ENCODE data around the gene TOE1. TPM values are rescaled to one million over a fixed set of nuclear protein-coding genes. Genes with fewer than 3 reads are reported as not detected.
A peak's percentile ranks its signal among the peaks of the same experiment; 100 is the strongest.

The TOE1 gene
- total and polyA plus RNA-seq, 9 of the 15 experiments (the other 6 are each of a cell fraction or from before 2014, with no cell fraction given) = 32.1 to 85.7 (median 38.0) TPM

GRCh38 chr1:45353685-45354084 lies 13.7 kb downstream of the TOE1 start:
- Histone ChIP-seq H2AFZ (ENCODE audit: low read depth, low read length) (peak overlapping the region; percentile 73; the same call in 1 of the 2 replicates), H3K79me2 (ENCODE audit: control insufficient read depth, insufficient read depth, low read length) (no peaks in the 10 kb centered on the region), H3K36me3 (ENCODE audit: control insufficient read depth, insufficient read depth, low read length) (no peaks in the 10 kb centered on the region), H3K9ac (ENCODE audit: insufficient read depth in 1 of 2, low read depth in 2 of 2, low read length in 2 of 2) (no peak overlapping the region), H3K4me3 (no peak overlapping the region), H3K9me3 (replicated peaks; ENCODE audit: control insufficient read depth, insufficient read depth, low read depth, low read length) (no peaks in the 10 kb centered on the region), H3K27ac (ENCODE audit: extremely low read depth, low read depth, low read length) (no peak overlapping the region), H4K20me1 (replicated peaks; ENCODE audit: control insufficient read depth, insufficient read depth, low read length) (no peaks in the 10 kb centered on the region), H3K4me2 (ENCODE audit: insufficient read depth, low read length) (no peak overlapping the region), H3K4me1 (replicated peaks in 1 of 2; ENCODE audit: control insufficient read depth in 2 of 2, insufficient read depth in 2 of 2, low read length in 2 of 2) (peaks cover 4 to 5% of the 10 kb centered on the region in 2 experiments; a peak in 3 of 5 replicates), H3K9me1 (ENCODE audit: control insufficient read depth, insufficient read depth, low read length) (no peaks in the 10 kb centered on the region), H3K27me3 (ENCODE audit: control insufficient read depth in 2 of 2, insufficient read depth in 2 of 2, low read length in 2 of 2) (no peaks in the 10 kb centered on the region)
- intact Hi-C loops (cut with micrococcal nuclease) = no loop called here
- no peak for FAIRE-seq
- no peak for ATAC-seq
- no peak for DNase-seq (ENCODE audit: extremely low read depth in 1 of 4, low spot score in 3 of 4)
- ChIA-PET POLR2A (interaction anchor here (1.3 to 15.6 kb wide), 3 partner anchors 9 to 168 kb away, joined by 6 to 226 read pairs (median 7); partner anchors contain the start of genes MUTYH, PRDX1, TESK2 and TOE1), CTCF (ENCODE audit: low intra/inter-chr PET ratio) (no interaction called here)
- BruUV-seq (replicated peaks) = no TSS peak
- 63% methylated on average over 2 of the region's 2 CpGs for WGBS (ENCODE audit: insufficient coverage, low coverage, missing lambda C conversion rate)
- TF ChIP-seq ZBTB2 (IDR thresholded peaks at IDR 0.05) (no peak), PHB2 (IDR thresholded peaks at IDR 0.05; ENCODE audit: low read depth) (no peak), SIRT6 (IDR thresholded peaks at IDR 0.05; ENCODE audit: low read depth, low read length) (no peak), SPI1 (IDR thresholded peaks at IDR 0.05; ENCODE audit: borderline replicate concordance, low read depth, low read length) (peak; percentile 41; the same call in 1 of the 2 replicates)
- in situ Hi-C loops (cut with MboI) = no loop called here

DNA sequence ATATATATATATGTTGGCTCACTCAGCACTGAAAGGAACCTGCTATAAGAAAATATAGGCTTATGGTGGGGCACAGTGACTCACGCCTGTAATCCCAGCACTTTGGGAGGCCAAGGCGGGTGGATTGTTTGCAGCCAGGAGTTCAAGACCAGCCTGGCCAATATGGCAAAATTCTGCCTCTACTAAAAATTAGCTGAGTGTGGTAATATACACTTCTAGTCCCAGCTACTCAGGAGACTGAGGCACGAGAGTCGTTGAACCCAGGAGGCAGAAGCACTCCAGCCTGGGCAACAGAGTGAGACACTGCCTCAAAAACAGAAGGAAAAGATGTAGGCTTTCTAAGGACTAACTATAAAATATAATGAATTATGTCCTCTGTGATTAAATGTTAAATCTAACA lies 14.9 kb downstream of the TOE1 start:
- ChIA-PET CTCF (ENCODE audit: low intra/inter-chr PET ratio) (no interaction called here), POLR2A (interaction anchor here (0.7 to 15.6 kb wide), 4 partner anchors 10 to 54 kb away, joined by 3 to 226 read pairs (median 4); partner anchors contain the start of genes MUTYH and TOE1)
- H3K4me3 ChIP-seq = no peak overlapping the region
- H3K36me3 ChIP-seq (ENCODE audit: control insufficient read depth, insufficient read depth, low read length) = no peaks in the 10 kb centered on the region
- peaks cover 4 to 5% of the 10 kb centered on the region in 2 experiments; a peak in 3 of 5 replicates for H3K4me1 ChIP-seq (replicated peaks in 1 of 2; ENCODE audit: control insufficient read depth in 2 of 2, insufficient read depth in 2 of 2, low read length in 2 of 2)
- no peaks in the 10 kb centered on the region for H3K9me3 ChIP-seq (replicated peaks; ENCODE audit: control insufficient read depth, insufficient read depth, low read depth, low read length)
- 62% methylated on average over 4 of the region's 4 CpGs for WGBS (ENCODE audit: insufficient coverage, low coverage, missing lambda C conversion rate)
- intact Hi-C loops (cut with micrococcal nuclease) = no loop called here
- H3K27ac ChIP-seq (ENCODE audit: extremely low read depth, low read depth, low read length) = no peak overlapping the region
- H3K9ac ChIP-seq (ENCODE audit: insufficient read depth in 1 of 2, low read depth in 2 of 2, low read length in 2 of 2) = no peak overlapping the region
- FAIRE-seq (no peak), DNase-seq (ENCODE audit: extremely low read depth in 1 of 4, low spot score in 3 of 4) (no peak), ATAC-seq (no peak)
- H2AFZ ChIP-seq (ENCODE audit: low read depth, low read length) = no peak overlapping the region
- H3K4me2 ChIP-seq (ENCODE audit: insufficient read depth, low read length) = no peak overlapping the region
- in situ Hi-C loops (cut with MboI) = loop anchor here (5.0 kb wide), 1 partner anchor 217 kb away; no protein-coding TSS in a partner anchor
- no peaks in the 10 kb centered on the region for H3K9me1 ChIP-seq (ENCODE audit: control insufficient read depth, insufficient read depth, low read length)
- H3K79me2 ChIP-seq (ENCODE audit: control insufficient read depth, insufficient read depth, low read length) = no peaks in the 10 kb centered on the region
- no peaks in the 10 kb centered on the region for H4K20me1 ChIP-seq (replicated peaks; ENCODE audit: control insufficient read depth, insufficient read depth, low read length)
- BruUV-seq (replicated peaks) = no TSS peak
- H3K27me3 ChIP-seq (ENCODE audit: control insufficient read depth in 2 of 2, insufficient read depth in 2 of 2, low read length in 2 of 2) = no peaks in the 10 kb centered on the region
- TF ChIP-seq BACH1 (tag; IDR thresholded peaks at IDR 0.05) (no peak), ZNF316 (IDR thresholded peaks at IDR 0.05) (peak; percentile 57; the same call in 1 of the 2 replicates), RFX1 (IDR thresholded peaks at IDR 0.05) (no peak), ETV6 (IDR thresholded peaks at IDR 0.05; ENCODE audit: borderline replicate concordance in 1 of 2, low read depth in 2 of 2, low read length in 1 of 2) (no peak), ETV6 (CRISPR knock-in tag; IDR thresholded peaks at IDR 0.05; ENCODE audit: borderline replicate concordance) (no peak), NFXL1 (CRISPR knock-in tag; IDR thresholded peaks at IDR 0.05) (no peak), MAFG (tag; conservative IDR thresholded peaks at IDR 0.05) (0 out of 2 replicates have a peak, but pooled peaks have one; percentile 5)
- TF ChIP-seq, protein P1, sequence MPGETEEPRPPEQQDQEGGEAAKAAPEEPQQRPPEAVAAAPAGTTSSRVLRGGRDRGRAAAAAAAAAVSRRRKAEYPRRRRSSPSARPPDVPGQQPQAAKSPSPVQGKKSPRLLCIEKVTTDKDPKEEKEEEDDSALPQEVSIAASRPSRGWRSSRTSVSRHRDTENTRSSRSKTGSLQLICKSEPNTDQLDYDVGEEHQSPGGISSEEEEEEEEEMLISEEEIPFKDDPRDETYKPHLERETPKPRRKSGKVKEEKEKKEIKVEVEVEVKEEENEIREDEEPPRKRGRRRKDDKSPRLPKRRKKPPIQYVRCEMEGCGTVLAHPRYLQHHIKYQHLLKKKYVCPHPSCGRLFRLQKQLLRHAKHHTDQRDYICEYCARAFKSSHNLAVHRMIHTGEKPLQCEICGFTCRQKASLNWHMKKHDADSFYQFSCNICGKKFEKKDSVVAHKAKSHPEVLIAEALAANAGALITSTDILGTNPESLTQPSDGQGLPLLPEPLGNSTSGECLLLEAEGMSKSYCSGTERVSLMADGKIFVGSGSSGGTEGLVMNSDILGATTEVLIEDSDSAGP (CRISPR knock-in tag; IDR thresholded peaks at IDR 0.05) = no peak

All from K562 (cell line).